Endometrial microvascular endothelial cells (primary cell): ENCODE results near the gene NEDD4L. TPM values are rescaled to one million over a fixed set of nuclear protein-coding genes. Genes with fewer than 3 reads are reported as not detected.

Experiments
- in situ Hi-C: cut with HindIII; loops from 2 replicates; pipeline ENCODE4 v1.10.0; 2017; ENCODE audit warnings: low sequenced_read_pairs, low pct_unique_long_range_greater_than_20kb; ENCODE audit errors: inconsistent ontology term
- total RNA-seq: library from RNA; depleted of rRNA; stranded (reverse); fragments of >200 nt; gene quantifications from one replicate; pipeline ENCODE4 v1.2.3, GENCODE V29; 2015; ENCODE audit errors: inconsistent ontology term

The NEDD4L gene
- total RNA-seq, 1 donor from 2014 or later, result 59.9 TPM

- in situ Hi-C loops, result loop anchor here (25.0 kb wide), 1 partner anchor 146 kb away; the partner anchor contains the start of gene NEDD4L
Observed at GRCh38 chr18:58183226-58183625, 139.2 kb downstream of the NEDD4L start.

GRCh38 chr18:58186258-58186948 is 142.4 kb downstream of the NEDD4L start:
- in situ Hi-C loops, result loop anchor here (25.0 kb wide), 1 partner anchor 149 kb away; the partner anchor contains the start of gene NEDD4L

- in situ Hi-C loops, result loop anchor here (25.0 kb wide), 1 partner anchor 150 kb away; the partner anchor contains the start of gene NEDD4L
Observed at GRCh38 chr18:58187674-58188073, 143.6 kb downstream of the NEDD4L start.

- in situ Hi-C loops, result loop anchor here (25.0 kb wide), 1 partner anchor 152 kb away; the partner anchor contains the start of gene NEDD4L
Observed at GRCh38 chr18:58188996-58189395, 145.0 kb downstream of the NEDD4L start.

- in situ Hi-C loops, result loop anchor here (25.0 kb wide), 1 partner anchor 154 kb away; the partner anchor contains the start of gene NEDD4L
Observed at GRCh38 chr18:58190842-58191530, 147.0 kb downstream of the NEDD4L start.

GRCh38 chr18:58191626-58192025 is 147.6 kb downstream of the NEDD4L start:
- in situ Hi-C loops, result loop anchor here (25.0 kb wide), 1 partner anchor 154 kb away; the partner anchor contains the start of gene NEDD4L

GRCh38 chr18:58192519-58192918 is 148.5 kb downstream of the NEDD4L start:
- in situ Hi-C loops, result loop anchor here (25.0 kb wide), 1 partner anchor 155 kb away; the partner anchor contains the start of gene NEDD4L

GRCh38 chr18:58194028-58194427 is 150.0 kb downstream of the NEDD4L start:
- in situ Hi-C loops, result loop anchor here (25.0 kb wide), 1 partner anchor 157 kb away; the partner anchor contains the start of gene NEDD4L

- in situ Hi-C loops, result loop anchor here (25.0 kb wide), 1 partner anchor 158 kb away; the partner anchor contains the start of gene NEDD4L
Observed at GRCh38 chr18:58195278-58195765, 151.3 kb downstream of the NEDD4L start.

GRCh38 chr18:58196164-58196563 is 152.1 kb downstream of the NEDD4L start:
- in situ Hi-C loops, result loop anchor here (25.0 kb wide), 1 partner anchor 159 kb away; the partner anchor contains the start of gene NEDD4L

GRCh38 chr18:58196881-58197872 is 153.2 kb downstream of the NEDD4L start:
- in situ Hi-C loops, result loop anchor here (25.0 kb wide), 1 partner anchor 160 kb away; the partner anchor contains the start of gene NEDD4L

- in situ Hi-C loops, result no loop called here
Observed at GRCh38 chr18:58201268-58201667, 157.2 kb downstream of the NEDD4L start.

- in situ Hi-C loops, result no loop called here
Observed at GRCh38 chr18:58201733-58202730, 158.0 kb downstream of the NEDD4L start.

- in situ Hi-C loops, result no loop called here
Observed at GRCh38 chr18:58204776-58205442, 160.9 kb downstream of the NEDD4L start.

- in situ Hi-C loops, result no loop called here
Observed at GRCh38 chr18:58205443-58206160, 161.6 kb downstream of the NEDD4L start.
